Dermis blood vessel endothelial cell (primary cell): ENCODE measurements around the gene ZNF8. TPM values are rescaled to one million over a fixed set of nuclear protein-coding genes. Genes with fewer than 3 reads are reported as not detected.
"Not testable (repeated sequence)": the region's sequence is repeated elsewhere in the genome, so short reads cannot be mapped to it uniquely, and the experiment has no call there.

Source experiments
- DNase-seq: peaks from one replicate; pipeline ENCODE4 v3.0.0; 2010
- total RNA-seq: library from RNA; depleted of rRNA; stranded (reverse); fragments of >200 nt; gene quantifications from 2 replicates; pipeline ENCODE4 v1.2.3, GENCODE V29; 2014

Gene ZNF8
- total RNA-seq, 1 donor from 2014 or later, result 5.6 TPM

- DNase-seq, result no peak
Measured at GRCh38 chr19:58338336-58338735, 59.6 kb downstream of the ZNF8 start.

GRCh38 chr19:58338825-58339558 lies 60.2 kb downstream of the ZNF8 start:
- DNase-seq, result no peak

GRCh38 chr19:58345558-58345957 lies 66.8 kb downstream of the ZNF8 start:
- DNase-seq, result no peak

- DNase-seq, result peak; percentile 13
Measured at GRCh38 chr19:58346961-58347929, 68.5 kb downstream of the ZNF8 start.

GRCh38 chr19:58348080-58348479 lies 69.3 kb downstream of the ZNF8 start:
- DNase-seq, result not testable (repeated sequence)

GRCh38 chr19:58349590-58349989 lies 70.8 kb downstream of the ZNF8 start:
- no peak for DNase-seq

- peak; percentile 41 for DNase-seq
Measured at GRCh38 chr19:58350001-58350861, 71.5 kb downstream of the ZNF8 start.

- DNase-seq, result no peak
Measured at GRCh38 chr19:58350871-58351557, 72.3 kb downstream of the ZNF8 start.

GRCh38 chr19:58351558-58351878 lies 72.8 kb downstream of the ZNF8 start:
- DNase-seq, result no peak

- DNase-seq, result no peak
Measured at GRCh38 chr19:58351990-58352755, 73.4 kb downstream of the ZNF8 start.

Other genes starting within 250 kb of the ZNF8 start
- gene ZSCAN1, start 244.9 kb upstream of the ZNF8 start, total RNA-seq, result not detected in 2 replicates
- gene ZNF135, start 219.7 kb upstream of the ZNF8 start, total RNA-seq, result 1.7 and 2.4 TPM in 2 replicates
- gene ZSCAN18, start 180.7 kb upstream of the ZNF8 start, total RNA-seq, result 44.4 and 45.1 TPM in 2 replicates
- gene ZNF329, start 128.2 kb upstream of the ZNF8 start, total RNA-seq, result 13.1 and 14.6 TPM in 2 replicates
- 21.0 and 21.3 TPM in 2 replicates for gene ZNF274, start 95.9 kb upstream of the ZNF8 start, total RNA-seq
- 57.9 and 67.4 TPM in 2 replicates for gene ZNF544, start 50.0 kb upstream of the ZNF8 start, total RNA-seq
- 24.1 and 31.8 TPM in 2 replicates for gene ERVK3-1, start 26.4 kb downstream of the ZNF8 start, total RNA-seq
- 3.4 and 3.7 TPM in 2 replicates for gene ZSCAN22, start 48.0 kb downstream of the ZNF8 start, total RNA-seq
- 0.37 and 12.4 TPM in 2 replicates for gene A1BG, start 74.5 kb downstream of the ZNF8 start, total RNA-seq
- 1.3 and 2.9 TPM in 2 replicates for gene ZNF497, start 83.8 kb downstream of the ZNF8 start, total RNA-seq
- gene ZNF837, start 102.1 kb downstream of the ZNF8 start, total RNA-seq, result 3.5 and 4.1 TPM in 2 replicates
- 1,348 and 2,550 TPM in 2 replicates for gene RPS5, start 108.3 kb downstream of the ZNF8 start, total RNA-seq
- gene RNF225, start 116.7 kb downstream of the ZNF8 start, total RNA-seq, result not detected in 2 replicates
- gene ZNF584, start 129.7 kb downstream of the ZNF8 start, total RNA-seq, result 8.2 and 12.0 TPM in 2 replicates
- 7.5 and 7.6 TPM in 2 replicates for gene ZNF132, start 161.2 kb downstream of the ZNF8 start, total RNA-seq
- 7.8 and 8.2 TPM in 2 replicates for gene ZNF324B, start 172.7 kb downstream of the ZNF8 start, total RNA-seq
- gene ZNF324, start 188.1 kb downstream of the ZNF8 start, total RNA-seq, result 13.1 and 18.5 TPM in 2 replicates
- 7.1 and 7.6 TPM in 2 replicates for gene ZNF446, start 197.4 kb downstream of the ZNF8 start, total RNA-seq
- gene SLC27A5, start 233.0 kb downstream of the ZNF8 start, total RNA-seq, result 3.7 and 4.1 TPM in 2 replicates
- gene ZBTB45, start 240.9 kb downstream of the ZNF8 start, total RNA-seq, result 6.1 and 9.3 TPM in 2 replicates